Measurements from ENCODE around the gene HCRTR1. TPM values are rescaled to one million over a fixed set of nuclear protein-coding genes. Genes with fewer than 3 reads are reported as not detected.

HCRTR1 gene
- total and polyA plus RNA-seq, 2 experiments from 2014 or later = not detected

- WGBS, 2 experiments (ENCODE audit: low coverage in 1 of 2, low lambda C conversion rate in 2 of 2, missing lambda C conversion rate in 2 of 2) = 86 to 90% methylated on average over 8 of the region's 8 CpGs
- H3K79me2 ChIP-seq (ENCODE audit: insufficient read depth) = no peaks in the 10 kb centered on the region
- H3K27me3 ChIP-seq (replicated peaks; ENCODE audit: insufficient read depth) = no peaks in the 10 kb centered on the region
- H3K4me2 ChIP-seq (ENCODE audit: unreplicated experiment) = no peak overlapping the region
- TF ChIP-seq EZH2phosphoT487 (IDR thresholded peaks at IDR 0.05; ENCODE audit: insufficient read depth, low read depth) = no peak
- no peak for TF ChIP-seq EZH2 (IDR thresholded peaks at IDR 0.05; ENCODE audit: insufficient read depth, poor library complexity, severe bottlenecking)
- no peaks in the 10 kb centered on the region for H3K36me3 ChIP-seq (ENCODE audit: low read depth)
- in situ Hi-C loops (cut with MboI) = no loop called here
- H3K9ac ChIP-seq = no peak overlapping the region
- no peaks in the 10 kb centered on the region for H3K9me2 ChIP-seq (ENCODE audit: insufficient read depth)
- H3K9me3 ChIP-seq (ENCODE audit: low read depth) = no peaks in the 10 kb centered on the region
- no peak for DNase-seq
- H3K4me3 ChIP-seq = no peak overlapping the region
- no peak overlapping the region for H2AFZ ChIP-seq
- H3K27ac ChIP-seq = no peak overlapping the region
- H4K20me1 ChIP-seq (ENCODE audit: insufficient read depth) = no peaks in the 10 kb centered on the region
- peaks cover 5% of the 10 kb centered on the region; the same call in 1 of the 2 replicates for H3K4me1 ChIP-seq (ENCODE audit: insufficient read depth)
- H3F3A ChIP-seq (ENCODE audit: insufficient read depth) = peaks cover 7% of the 10 kb centered on the region
Measured at GRCh38 chr1:31614414-31615005, 3.0 kb upstream of the HCRTR1 start.

- Histone ChIP-seq H3K9me3 (ENCODE audit: low read depth) (no peaks in the 10 kb centered on the region), H3K36me3 (ENCODE audit: low read depth) (no peaks in the 10 kb centered on the region), H3K9me2 (ENCODE audit: insufficient read depth) (no peaks in the 10 kb centered on the region), H3K4me3 (no peak overlapping the region), H3K27ac (no peak overlapping the region), H3K27me3 (replicated peaks; ENCODE audit: insufficient read depth) (no peaks in the 10 kb centered on the region), H3K79me2 (ENCODE audit: insufficient read depth) (no peaks in the 10 kb centered on the region), H3F3A (ENCODE audit: insufficient read depth) (no peaks in the 10 kb centered on the region), H3K9ac (no peak overlapping the region), H3K4me1 (ENCODE audit: insufficient read depth) (no peaks in the 10 kb centered on the region), H4K20me1 (ENCODE audit: insufficient read depth) (no peaks in the 10 kb centered on the region), H2AFZ (no peak overlapping the region), H3K4me2 (ENCODE audit: unreplicated experiment) (no peak overlapping the region)
- TF ChIP-seq EZH2phosphoT487 (IDR thresholded peaks at IDR 0.05; ENCODE audit: insufficient read depth, low read depth) (no peak), EZH2 (IDR thresholded peaks at IDR 0.05; ENCODE audit: insufficient read depth, poor library complexity, severe bottlenecking) (no peak)
- DNase-seq = no peak
- in situ Hi-C loops (cut with MboI) = no loop called here
- WGBS, 2 experiments (ENCODE audit: low coverage in 1 of 2, low lambda C conversion rate in 2 of 2, missing lambda C conversion rate in 2 of 2) = 83 to 89% methylated on average over 6 of the region's 6 CpGs
Measured at GRCh38 chr1:31615414-31615813, 2.1 kb upstream of the HCRTR1 start.

- no peak for DNase-seq
- H3K79me2 ChIP-seq (ENCODE audit: insufficient read depth) = no peaks in the 10 kb centered on the region
- no peaks in the 10 kb centered on the region for H3K9me3 ChIP-seq (ENCODE audit: low read depth)
- no peaks in the 10 kb centered on the region for H4K20me1 ChIP-seq (ENCODE audit: insufficient read depth)
- WGBS, 2 experiments (ENCODE audit: low coverage in 1 of 2, low lambda C conversion rate in 2 of 2, missing lambda C conversion rate in 2 of 2) = 65 to 79% methylated on average over 2 of the region's 2 CpGs
- in situ Hi-C loops (cut with MboI) = no loop called here
- no peak overlapping the region for H3K27ac ChIP-seq
- H3K9ac ChIP-seq = no peak overlapping the region
- H3K4me2 ChIP-seq (ENCODE audit: unreplicated experiment) = no peak overlapping the region
- H3K4me3 ChIP-seq = no peak overlapping the region
- H3K4me1 ChIP-seq (ENCODE audit: insufficient read depth) = no peaks in the 10 kb centered on the region
- H3K36me3 ChIP-seq (ENCODE audit: low read depth) = no peaks in the 10 kb centered on the region
- H3K27me3 ChIP-seq (replicated peaks; ENCODE audit: insufficient read depth) = no peaks in the 10 kb centered on the region
- no peak overlapping the region for H2AFZ ChIP-seq
- no peaks in the 10 kb centered on the region for H3F3A ChIP-seq (ENCODE audit: insufficient read depth)
- H3K9me2 ChIP-seq (ENCODE audit: insufficient read depth) = no peaks in the 10 kb centered on the region
- no peak for TF ChIP-seq EZH2 (IDR thresholded peaks at IDR 0.05; ENCODE audit: insufficient read depth, poor library complexity, severe bottlenecking)
- TF ChIP-seq EZH2phosphoT487 (IDR thresholded peaks at IDR 0.05; ENCODE audit: insufficient read depth, low read depth) = no peak
Measured at GRCh38 chr1:31615939-31616338, 1.6 kb upstream of the HCRTR1 start.

- in situ Hi-C loops (cut with MboI) = no loop called here
- Histone ChIP-seq H3K9me2 (ENCODE audit: insufficient read depth) (no peaks in the 10 kb centered on the region), H3K4me2 (ENCODE audit: unreplicated experiment) (peak overlapping the region; percentile 95), H3K9me3 (ENCODE audit: low read depth) (no peaks in the 10 kb centered on the region), H3K27ac (no peak overlapping the region), H2AFZ (peak overlapping the region; percentile 64; the same call in 1 of the 2 replicates), H3K9ac (peak overlapping the region; percentile 15; the same call in 1 of the 2 replicates), H3K79me2 (ENCODE audit: insufficient read depth) (no peaks in the 10 kb centered on the region), H4K20me1 (ENCODE audit: insufficient read depth) (no peaks in the 10 kb centered on the region), H3K36me3 (ENCODE audit: low read depth) (no peaks in the 10 kb centered on the region), H3K27me3 (replicated peaks; ENCODE audit: insufficient read depth) (no peaks in the 10 kb centered on the region), H3K4me1 (ENCODE audit: insufficient read depth) (no peaks in the 10 kb centered on the region), H3F3A (ENCODE audit: insufficient read depth) (no peaks in the 10 kb centered on the region), H3K4me3 (peak overlapping the region; percentile 72)
- 10 to 23% methylated on average over 24 to 55 of the region's 56 CpGs for WGBS, 2 experiments (ENCODE audit: low coverage in 1 of 2, low lambda C conversion rate in 2 of 2, missing lambda C conversion rate in 2 of 2)
- TF ChIP-seq EZH2 (IDR thresholded peaks at IDR 0.05; ENCODE audit: insufficient read depth, poor library complexity, severe bottlenecking) (no peak), EZH2phosphoT487 (IDR thresholded peaks at IDR 0.05; ENCODE audit: insufficient read depth, low read depth) (no peak)
- DNase-seq = peak; percentile 70
Measured at GRCh38 chr1:31617916-31618746, 642 bp downstream of the HCRTR1 start.

All from GM23248 (cell line).